HG03025 (cell line): Measurements from ENCODE around the gene CLCNKB.
"Not testable (repeated sequence)": the region's sequence is repeated elsewhere in the genome, so short reads cannot be mapped to it uniquely, and the experiment has no call there.

Experiments used
- ATAC-seq: cut with Tn5 transposase; IDR thresholded peaks from one replicate; pipeline ENCODE4 v1.9.1; 2021; ENCODE audit warnings: mild to moderate bottlenecking, moderate library complexity; ENCODE audit not compliant: unreplicated experiment, low FRiP score

CLCNKB gene

GRCh38 chr1:16055613-16056520 lies 12.3 kb downstream of the CLCNKB start:
- ATAC-seq, result no peak

GRCh38 chr1:16056521-16056912 lies 12.9 kb downstream of the CLCNKB start:
- not testable (repeated sequence) for ATAC-seq

GRCh38 chr1:16057314-16057915 lies 13.8 kb downstream of the CLCNKB start:
- ATAC-seq, result not testable (repeated sequence)

GRCh38 chr1:16058394-16059120 lies 15.0 kb downstream of the CLCNKB start:
- not testable (repeated sequence) for ATAC-seq

GRCh38 chr1:16061266-16061665 lies 17.7 kb downstream of the CLCNKB start:
- no peak for ATAC-seq

DNA sequence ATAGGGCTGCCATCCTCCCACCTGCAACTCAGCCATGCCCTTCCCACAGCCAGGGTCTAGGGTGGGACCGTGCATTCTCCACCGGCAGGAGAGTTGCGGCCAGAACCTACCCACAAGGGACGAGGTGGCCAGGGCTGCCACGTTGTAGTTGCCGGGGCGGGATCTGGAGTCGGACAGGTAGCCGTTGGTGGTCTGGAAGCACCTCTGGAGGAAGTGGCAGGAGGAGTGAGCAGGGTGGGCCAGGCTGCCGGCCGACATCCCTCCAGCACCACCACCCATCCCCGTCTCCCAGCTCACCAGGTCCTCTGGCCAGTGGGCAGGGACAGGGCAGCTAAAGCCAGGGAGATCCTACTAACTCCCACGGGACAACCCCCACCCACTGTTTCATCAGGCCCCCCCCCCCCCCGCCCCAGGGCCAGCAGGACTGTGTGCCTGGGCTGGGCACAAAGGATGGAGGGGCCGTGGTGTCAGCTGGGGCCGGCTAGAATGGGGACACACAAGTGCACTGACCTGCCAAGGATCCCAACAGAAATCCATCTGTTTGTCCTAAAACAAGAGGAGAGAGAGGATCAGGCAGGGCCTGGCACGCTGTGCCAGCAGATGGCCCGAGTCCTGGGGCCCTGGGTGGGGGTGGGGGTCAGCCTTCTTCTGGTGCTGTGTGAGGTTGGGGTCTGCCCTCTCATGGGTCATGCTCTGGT lies 18.6 kb downstream of the CLCNKB start:
- not testable (repeated sequence) for ATAC-seq

DNA sequence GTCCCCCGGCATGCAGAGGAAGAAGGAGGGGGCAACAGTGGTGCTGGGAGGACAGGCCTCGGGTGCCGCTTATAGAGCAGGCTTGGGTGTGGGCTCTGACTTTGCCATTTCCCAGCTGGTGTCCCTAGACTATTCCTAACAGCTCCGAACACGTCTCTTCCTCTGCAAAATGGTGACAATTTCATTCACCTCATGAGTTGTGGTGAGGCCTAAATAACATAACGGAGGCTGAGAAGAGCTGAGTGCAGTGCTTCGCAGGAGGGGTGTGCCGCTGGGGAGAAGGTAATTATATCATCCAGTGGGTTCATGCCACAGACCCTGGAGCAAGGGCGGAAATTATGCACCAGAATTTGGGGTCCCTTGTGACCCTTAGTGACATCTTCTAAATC lies 19.1 kb downstream of the CLCNKB start:
- ATAC-seq, result not testable (repeated sequence)

DNA sequence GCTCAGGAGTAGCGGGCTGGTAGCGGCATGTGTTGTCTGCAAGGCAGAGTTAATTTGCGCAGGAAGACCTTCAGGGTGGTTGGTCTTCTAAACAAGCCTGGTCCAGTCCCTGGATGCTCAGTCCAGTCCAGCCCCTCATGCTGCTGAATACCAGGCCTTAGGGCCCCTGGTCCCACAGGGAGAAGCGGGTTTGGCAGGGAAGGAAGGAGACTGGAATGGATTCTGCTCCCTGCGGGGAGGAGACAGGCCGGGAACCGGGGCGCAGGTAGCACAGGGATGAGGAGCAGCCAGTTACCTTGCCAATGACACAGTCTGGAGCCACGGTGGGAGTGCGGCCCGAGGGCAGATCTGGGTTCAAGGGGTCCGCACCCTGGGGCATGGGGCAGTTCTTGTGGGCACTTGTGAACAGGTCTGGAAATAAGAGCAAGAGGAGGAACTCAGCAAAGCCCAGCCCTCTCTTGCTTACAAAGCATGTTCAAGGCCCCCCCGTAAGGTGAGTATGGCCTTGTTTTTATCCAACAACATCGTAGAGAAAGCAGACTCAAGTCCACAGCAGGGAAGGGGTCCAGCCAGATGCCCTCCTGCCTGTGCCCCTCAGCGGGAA lies 19.7 kb downstream of the CLCNKB start:
- no peak for ATAC-seq

DNA sequence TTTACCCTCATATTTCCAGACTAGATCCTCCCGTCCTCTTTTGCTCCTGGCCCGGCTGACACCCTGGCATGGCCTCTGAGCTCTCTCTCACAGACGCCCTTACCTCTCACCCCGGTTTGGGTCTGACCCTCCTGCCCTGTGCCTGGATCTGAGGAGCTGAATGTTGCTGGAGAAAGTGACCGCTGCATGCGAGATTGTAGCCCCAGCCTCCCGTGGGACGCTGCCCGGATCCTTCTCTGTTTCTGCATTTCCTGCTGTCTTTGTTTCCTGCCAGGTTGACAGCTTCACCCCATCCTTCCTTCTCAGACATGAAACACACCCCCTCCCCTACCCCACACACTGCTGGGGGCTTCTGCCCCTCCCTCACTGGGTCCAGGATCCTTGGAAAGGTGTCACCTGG lies 20.3 kb downstream of the CLCNKB start:
- ATAC-seq, result no peak

DNA sequence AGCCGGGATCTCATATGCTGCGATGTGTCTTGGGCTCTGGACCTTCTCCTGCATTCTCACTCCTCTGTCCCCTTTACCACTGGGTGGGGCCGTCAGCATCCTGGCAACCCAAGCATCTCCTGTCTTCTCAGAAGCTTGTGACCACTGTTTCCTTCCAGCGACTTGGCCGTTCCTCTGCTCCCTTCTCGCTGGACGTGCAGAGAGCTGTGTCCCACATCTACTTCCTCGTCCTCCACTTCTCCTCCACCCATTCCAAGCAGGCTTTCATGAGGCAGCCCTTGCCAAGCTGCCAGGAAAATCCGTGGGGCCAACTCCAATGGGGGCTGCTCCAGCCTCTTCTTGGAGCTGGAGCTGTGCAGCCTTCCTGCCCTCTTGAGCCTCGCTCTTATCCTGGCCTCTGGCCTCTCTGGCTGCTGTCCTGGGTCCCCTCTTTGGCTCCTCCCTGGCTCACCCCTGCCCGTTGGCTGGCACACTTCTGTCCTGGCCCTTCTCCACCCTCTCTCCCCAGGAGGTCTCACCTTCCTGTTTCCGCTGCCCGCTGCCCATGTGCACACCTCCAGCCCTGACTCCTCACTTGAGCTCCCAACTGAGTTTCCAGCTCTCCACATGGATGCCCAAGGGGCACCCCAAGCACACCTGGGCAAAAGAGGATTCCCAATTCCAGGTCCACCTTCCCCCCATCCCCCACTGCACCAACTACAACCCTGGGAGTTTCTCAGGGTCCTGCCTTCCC lies 21.1 kb downstream of the CLCNKB start:
- ATAC-seq, result no peak

GRCh38 chr1:16065269-16065576 lies 21.6 kb downstream of the CLCNKB start:
- no peak for ATAC-seq

DNA sequence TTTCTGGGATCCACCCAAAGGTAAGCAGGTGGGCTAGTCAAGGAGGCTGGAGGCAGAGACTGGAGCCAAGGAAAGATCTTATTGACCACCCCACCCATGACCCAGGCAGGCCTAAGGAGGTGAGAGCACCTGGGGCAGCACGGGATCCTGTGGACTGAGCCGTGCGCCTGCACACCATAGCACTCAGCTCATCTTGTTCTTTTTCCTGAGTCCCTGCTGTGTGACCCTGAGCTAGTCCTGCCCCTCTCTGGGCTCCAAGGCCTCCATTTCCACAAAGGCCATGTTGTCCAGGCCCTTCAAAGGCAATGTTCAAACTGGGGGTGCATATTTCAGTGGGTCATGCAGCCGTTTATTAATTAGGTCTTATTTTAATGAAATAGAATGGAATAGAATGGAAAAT lies 22.7 kb downstream of the CLCNKB start:
- ATAC-seq, result no peak

DNA sequence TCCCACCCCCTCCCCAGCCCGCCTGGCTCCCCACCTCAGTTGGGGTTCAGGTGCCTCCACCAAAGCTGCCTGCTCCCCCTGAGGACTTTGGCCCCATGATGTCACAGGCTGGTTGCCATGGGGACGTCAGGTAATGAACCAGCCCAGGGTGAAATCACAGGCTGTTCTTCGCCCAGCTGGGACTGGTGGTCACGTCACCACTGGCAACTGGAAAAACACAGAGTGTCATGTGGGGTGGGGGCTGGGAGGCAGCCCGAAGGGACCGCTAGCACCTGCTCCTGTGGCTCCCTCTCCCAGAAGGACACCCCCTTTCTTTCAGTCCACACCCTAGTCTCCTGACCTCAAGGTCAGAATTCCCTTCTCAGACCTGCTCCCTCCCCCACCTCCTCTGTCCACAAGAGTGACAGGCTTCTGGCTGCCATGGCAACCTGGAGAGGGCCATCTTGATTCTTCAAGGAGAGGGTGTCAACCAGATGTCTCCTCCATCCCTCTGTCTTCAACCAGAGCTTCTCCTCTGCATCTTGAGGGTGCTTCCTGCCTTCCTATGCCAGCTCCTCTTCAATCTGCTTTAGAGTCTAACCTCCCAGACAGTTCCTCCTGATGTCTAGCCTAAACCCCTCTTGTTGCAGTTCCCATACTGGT lies 23.7 kb downstream of the CLCNKB start:
- ATAC-seq, result no peak

GRCh38 chr1:16067933-16068332 lies 24.4 kb downstream of the CLCNKB start:
- ATAC-seq, result no peak

- no peak for ATAC-seq
These were observed 25.0 kb downstream of the CLCNKB start for GRCh38 chr1:16068356-16069270.

GRCh38 chr1:16070640-16071355 lies 27.2 kb downstream of the CLCNKB start:
- no peak for ATAC-seq

DNA sequence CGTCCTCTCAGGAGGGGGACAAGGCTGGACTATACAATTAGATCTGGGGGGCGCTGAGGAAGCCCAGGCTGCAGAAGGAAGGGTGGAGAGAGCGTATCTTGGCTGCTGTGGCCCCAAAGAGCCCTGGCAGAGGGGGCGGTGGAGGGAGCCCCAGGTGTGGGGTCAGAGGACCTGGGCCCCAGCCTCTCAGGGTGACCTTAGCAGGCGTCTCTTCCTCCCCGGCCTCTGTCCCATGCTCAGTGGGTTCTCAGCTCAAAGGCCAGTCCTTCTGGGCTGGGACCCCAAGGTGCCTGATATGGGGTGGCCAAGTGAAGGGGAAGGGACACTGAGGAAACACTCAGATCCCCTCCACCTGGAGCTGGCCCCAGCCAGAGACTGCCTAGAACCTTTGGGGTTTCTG lies 28.0 kb downstream of the CLCNKB start:
- no peak for ATAC-seq

DNA sequence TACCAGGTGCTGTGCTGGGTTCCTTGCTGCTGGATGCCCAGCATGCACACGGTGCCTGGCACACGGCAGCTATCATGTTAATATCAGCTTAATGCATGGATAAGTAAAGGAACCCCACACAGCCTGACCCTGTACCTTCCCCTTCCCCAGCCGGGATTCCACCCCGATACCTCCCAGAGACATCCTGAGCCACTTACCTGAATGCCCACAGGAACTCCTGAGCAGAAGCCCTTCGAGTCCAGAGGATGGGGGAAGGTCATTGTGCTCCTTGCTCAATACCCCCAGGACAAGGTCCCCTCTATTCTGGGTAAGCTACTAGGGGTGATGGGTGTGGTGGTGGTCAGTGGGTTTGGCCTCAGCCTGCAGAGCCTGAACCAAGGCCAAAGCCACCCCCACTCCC lies 28.5 kb downstream of the CLCNKB start:
- ATAC-seq, result no peak
